ENCODE results near the gene RAB35.

Gene RAB35

DNA sequence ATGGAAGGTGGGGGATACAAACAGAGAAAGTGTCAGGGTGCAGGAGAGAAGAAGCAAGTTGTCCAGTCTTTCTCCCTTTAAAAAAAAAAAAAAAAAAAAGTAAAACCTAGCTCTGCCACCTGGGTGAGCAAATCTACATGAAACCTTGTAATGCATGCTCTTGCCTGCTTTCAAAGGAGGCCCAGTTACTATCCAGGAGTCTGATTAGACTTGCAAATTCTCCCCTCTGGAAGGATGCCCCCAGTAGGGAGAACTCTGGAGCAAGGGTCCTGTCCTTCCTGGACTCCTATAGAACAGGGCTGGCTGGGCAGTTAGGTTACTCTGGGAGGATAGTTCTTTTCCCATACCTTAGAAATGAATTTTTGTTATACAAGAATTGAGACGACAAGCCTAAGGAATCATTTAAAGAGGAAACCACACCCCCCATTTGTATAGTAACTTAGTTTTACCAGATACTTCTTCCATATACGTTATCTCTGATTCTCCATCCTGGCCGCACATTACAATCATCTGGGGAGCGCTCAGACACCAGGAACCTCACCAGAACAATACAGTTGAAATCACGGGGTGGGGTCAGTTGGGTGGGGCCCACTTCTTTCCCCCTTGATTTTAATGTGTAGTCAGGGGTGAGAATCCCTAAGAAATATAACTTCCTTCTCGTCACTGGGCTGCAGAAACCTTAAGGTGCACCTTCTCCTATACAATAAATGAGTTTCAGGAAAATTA is 30.5 kb downstream of the RAB35 start:
- DNase-seq = no peak

DNA sequence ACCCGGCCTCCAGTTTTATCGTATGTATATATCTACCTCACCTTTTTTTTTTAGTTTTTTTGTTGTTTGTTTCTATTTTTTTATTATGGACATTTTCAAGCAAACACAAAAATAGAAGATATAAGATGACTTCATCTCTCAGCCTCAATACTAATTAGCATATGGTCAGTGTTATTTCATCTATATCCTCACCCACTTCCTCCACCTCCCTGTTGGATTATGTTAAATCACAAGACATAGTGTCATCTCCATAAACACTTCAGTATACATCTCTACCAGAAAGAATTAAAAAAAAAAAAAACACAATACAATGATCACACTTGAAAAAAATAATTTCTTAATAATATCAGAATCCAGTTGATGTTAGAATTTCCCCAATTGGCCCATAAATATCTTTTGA is 34.9 kb downstream of the RAB35 start:
- no peak for DNase-seq

DNA sequence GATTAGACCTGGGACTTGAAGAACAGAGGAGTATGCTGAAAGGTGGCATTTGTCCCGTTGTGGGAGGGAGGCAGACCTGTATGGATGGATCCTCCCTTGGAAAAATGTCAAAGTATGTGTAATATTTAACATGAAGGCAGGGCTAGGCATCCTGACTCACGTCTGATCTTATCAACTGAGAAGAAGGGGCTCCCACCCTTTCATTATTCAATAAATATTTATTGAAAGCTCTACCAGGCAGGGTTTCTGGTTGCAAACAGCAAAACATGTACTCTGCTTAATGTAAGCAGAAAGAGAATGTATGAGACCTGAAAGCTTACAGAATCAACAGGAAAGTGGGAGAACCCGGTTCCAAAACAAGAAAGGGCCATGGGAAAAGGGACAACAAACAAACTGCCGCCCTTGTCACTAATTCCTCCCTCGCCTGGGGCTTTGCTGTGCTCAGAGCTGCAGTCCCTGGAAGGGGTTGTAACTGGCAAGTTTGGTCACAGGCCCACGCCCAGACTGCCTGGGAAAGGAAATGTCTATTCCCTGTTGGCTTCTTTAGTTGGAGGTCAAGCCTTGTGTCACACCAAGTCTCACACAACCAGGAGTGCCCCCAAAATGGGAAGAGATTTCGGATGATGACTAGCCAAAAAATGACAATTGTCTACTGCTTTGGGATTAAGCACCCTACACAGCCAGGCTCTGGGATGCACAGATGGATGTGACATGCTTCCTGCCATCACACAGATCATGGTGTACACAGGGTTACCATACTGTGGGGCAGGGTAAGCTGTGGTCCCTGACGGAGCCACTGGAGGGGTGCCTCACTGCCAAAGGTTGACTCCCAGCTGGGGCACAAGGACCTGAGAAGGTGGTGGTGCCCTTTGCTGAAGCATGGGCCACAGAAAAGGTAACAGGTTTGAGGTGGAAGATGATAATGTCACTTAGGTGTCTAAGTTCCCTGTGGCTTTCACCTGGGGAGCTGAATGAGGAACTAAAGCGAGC is 36.8 kb downstream of the RAB35 start:
- no peak for DNase-seq

DNA sequence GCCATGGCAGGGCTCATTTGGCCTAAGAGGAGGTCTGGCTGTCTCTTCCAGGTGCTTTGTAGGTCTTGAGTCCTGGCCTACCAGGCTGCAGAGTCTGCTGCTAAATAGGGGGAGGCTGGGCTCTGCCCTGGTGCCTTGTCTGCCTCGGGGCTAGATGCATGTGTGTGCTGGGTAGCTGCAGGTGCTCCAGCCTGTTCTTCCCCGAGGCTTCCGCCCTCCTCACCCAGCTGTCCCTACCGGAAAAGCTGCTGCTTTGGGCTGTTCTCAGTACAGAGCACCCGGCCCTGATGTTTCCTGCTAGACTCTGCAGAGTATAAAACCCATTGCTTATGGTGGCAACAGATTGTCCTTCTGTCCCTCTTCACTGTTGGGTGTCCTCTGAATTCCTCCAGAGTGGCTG is 37.7 kb downstream of the RAB35 start:
- no peak for DNase-seq

DNA sequence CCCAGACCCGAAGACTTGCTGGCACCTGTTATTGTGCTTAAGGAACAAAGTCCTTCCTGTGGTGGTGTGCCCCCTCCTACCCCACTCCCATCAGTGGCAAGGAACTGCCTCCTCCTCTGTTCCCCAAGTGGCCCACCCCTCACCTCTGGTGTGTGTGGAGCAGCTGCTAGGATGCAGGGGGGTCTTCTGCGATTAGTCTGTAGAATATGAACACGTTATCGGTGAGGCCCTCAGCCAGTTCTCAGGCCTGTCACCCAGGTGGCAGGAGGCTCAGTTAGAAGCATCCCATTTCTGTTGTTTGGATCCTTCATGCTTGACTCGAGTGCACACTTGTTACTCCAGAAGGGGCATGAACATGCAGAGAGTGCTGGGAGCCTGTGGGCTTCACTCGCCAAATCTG is 39.3 kb downstream of the RAB35 start:
- DNase-seq = no peak

DNA sequence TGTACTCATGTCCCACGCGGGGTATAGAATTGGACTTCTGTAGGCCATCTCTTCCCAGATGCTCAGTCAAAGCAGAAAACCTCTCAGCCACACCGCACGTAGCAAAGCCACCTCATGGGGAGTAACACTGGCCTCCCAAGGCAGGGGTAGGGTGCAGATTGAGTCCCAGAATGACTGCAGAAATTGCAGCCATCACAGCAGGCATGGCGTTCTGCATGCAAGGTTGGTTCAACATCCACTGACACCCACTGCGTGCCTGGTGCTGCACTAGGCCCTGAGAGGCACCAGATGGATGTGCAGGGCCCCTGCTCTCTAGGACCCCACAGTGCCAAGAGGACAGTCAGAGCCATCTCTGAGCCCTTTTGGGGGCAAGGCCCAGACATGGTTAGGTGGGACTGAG is 39.9 kb downstream of the RAB35 start:
- no peak for DNase-seq

DNA sequence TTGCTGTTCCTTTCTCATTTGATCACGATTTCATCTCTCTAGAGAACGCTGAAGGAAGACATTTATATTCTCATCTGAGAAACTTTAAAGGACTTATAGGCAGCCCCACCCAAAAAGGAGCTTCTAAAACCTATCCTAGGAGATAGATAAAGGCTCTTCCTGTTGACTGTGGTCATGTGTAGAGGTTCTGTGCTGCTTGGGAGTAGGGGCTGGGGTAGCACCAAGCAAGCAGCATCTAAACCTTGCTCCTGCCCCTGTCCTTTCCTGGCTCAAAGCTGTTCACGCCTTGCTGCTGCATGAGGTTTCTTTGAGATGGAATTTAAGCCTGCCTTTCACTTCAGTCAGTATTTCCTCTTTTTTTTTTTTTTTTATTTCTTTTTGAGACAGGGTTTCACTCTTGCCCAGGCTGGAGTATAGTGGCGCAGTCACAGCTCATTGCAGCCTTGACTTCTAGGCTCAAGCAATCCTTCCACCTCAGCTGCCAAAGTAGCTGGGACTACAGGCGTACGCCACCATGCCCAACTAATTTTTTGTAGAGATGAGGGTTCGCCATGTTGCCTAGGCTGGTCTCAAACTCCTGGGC is 41.4 kb downstream of the RAB35 start:
- no peak for DNase-seq

DNA sequence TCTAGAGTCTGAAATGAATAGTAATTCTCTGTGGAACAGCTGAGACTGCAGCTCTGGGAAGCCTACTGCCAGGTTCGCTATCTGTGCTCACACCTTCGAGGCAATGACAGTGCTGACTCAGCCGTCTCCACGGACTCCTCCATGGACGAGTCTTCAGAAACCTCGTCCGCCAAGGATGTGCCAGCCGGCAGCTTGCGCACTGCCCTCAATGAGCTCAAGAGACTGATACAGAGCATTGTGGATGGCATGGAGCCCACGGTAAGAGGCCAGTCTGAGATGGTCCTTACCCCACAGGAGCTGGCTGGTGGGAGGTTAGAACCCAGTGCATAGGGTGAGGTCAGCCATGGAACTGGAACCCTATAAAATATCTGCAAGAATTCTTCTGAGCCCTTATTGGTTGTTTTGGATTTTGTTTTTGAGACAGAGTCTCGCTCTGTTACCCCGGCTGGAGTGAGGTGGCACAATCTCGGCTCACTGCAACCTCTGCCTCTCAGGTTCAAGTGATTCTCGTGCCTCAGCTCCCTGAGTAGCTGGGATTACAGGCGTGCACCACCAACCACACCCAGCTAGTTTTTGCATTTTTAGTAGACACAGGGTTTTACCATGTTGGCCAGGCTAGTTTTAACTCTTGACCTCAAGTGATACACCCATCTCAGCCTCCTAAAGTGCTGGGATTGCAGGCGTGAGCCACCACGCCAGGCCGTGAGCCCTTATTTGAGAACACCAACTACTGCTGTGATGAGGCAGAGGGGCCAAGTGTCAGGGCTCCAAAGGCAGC is 43.9 kb downstream of the RAB35 start:
- no peak for DNase-seq

DNA sequence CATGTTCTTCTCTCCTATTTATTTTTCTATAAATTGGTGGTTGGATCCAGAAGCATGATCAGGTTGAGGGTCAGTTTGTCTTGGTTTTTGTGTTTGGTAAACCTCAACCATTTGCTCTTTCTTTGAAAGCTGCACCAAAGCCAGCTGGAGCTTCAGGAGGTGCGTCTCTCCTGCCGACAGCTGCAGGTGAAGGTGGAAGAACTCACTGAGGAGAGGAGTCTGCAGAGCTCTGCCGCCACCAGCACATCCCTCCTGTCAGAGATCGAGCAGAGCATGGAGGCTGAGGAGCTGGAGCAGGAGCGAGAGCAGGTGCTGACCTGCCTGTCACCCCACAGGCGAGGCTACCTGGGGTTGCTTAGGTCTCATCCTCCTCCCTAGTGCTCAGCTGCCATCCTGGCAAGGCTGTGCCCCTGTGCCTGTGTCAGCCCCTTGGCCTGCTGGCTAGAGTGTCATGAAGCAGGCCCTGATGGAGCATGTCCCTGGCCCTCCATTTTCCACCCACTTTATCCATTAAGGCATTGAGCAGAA is 45.0 kb downstream of the RAB35 start:
- DNase-seq = no peak

DNA sequence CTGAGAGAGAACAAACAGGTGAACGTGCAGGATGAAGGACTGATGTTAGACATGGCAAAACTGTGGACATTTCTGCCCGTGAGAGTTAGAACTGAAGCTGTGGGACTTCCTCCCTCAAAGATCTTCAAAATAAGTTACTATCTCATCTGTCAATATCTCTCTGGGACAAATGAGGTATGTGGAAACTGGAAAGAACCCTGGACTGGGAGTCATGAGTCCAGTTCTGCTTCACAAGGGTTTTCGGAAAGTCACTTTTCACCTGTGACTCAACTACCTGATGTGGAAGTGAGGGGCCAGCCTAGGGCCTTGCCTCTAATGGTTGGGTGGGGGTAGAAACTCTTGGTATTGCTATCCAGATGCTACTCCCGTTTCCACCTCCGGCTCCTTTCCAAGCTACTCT is 47.3 kb downstream of the RAB35 start:
- no peak for DNase-seq

DNA sequence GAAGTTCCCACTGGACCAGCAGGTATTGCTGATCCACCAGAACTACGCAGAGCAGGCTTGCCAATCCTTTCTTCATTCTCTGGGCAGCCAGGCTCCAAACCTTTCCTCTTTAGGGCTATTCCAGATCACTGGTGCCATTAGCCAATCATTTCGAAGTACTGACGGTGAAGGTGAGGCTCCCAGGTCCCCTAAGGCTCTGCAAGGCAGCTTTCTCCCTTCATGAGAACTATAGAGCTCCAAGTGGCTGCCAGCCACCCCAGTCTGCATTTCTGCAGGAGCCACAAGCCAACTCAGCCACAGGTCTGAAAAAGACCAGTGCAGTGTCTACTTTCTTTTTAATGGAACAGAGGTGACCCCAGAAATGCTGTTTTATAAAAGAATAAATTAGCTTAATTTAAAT is 48.7 kb downstream of the RAB35 start:
- no peak for DNase-seq

DNA sequence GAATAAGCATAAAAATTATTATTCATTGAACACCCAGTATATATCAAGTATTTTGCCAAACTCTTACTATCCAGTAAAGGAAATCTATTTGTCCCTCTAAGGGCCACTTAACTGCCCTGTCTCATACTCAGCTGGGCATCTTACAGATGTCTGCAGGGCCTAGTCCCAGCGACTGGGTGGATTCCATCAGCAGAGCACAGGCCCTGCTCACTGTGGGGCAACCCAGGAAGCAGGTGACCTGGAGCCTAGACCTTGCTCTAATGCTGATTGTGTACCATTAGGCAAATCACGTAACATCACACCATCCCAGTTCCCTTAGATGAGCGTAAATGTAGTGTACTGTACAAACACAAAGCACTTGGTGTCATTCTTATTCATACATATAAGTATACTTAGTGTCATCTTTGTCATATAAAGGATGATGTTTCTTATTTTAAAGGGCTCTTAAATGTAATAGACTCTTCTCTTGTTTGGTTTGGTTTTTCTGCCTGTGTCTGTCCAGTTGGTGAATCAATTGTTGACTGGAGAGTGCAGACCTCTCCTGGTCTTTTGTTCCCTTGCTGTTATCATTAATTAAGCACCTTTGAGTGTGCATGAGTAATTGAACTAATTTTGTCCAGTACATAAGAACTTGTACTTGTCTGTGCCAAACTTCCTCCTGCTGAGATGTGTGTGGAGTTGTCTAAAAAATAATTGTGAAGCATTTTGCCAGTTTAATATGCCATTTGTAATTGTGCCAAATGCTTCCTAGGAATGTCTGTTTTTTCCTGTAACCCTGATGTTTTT is 49.3 kb downstream of the RAB35 start:
- no peak for DNase-seq

DNA sequence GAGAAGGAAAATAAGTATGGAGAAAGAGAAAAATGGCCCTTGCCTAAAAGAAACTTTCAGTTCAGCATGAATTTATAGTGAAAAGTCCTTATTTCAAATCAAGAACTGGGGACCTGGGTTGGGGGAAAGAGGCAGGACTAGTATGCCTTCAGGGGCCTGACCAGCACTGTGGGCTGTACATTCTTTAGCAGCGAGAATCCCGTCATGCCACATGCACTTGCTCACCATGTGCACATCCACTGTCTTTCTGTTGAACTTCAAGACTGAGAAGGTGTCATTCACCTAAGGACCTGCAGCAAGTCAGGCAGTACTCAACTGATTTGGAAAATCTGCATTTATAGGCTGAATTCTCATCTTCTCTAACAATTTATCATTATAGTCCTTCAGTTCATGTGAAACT is 50.2 kb downstream of the RAB35 start:
- no peak for DNase-seq

DNA sequence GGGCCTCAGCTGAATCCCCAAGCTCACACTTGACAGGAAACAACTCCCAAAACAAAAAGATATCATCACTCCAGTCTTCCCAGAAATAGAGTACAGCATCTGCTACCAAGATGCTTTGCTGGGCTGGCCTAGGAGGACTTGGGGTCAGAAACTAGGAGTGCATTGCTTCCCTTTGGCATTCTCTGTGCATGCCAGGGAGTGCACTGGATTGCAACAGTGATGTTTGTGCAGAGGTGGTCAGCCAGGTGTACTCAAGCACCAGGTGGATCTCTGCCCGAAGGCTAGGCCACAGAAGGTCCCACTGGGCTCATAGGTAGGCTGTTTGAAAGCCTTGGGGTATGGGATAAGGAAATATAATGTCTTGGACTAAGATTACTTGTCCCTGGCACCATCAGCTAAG is 51.1 kb downstream of the RAB35 start:
- DNase-seq = no peak

DNA sequence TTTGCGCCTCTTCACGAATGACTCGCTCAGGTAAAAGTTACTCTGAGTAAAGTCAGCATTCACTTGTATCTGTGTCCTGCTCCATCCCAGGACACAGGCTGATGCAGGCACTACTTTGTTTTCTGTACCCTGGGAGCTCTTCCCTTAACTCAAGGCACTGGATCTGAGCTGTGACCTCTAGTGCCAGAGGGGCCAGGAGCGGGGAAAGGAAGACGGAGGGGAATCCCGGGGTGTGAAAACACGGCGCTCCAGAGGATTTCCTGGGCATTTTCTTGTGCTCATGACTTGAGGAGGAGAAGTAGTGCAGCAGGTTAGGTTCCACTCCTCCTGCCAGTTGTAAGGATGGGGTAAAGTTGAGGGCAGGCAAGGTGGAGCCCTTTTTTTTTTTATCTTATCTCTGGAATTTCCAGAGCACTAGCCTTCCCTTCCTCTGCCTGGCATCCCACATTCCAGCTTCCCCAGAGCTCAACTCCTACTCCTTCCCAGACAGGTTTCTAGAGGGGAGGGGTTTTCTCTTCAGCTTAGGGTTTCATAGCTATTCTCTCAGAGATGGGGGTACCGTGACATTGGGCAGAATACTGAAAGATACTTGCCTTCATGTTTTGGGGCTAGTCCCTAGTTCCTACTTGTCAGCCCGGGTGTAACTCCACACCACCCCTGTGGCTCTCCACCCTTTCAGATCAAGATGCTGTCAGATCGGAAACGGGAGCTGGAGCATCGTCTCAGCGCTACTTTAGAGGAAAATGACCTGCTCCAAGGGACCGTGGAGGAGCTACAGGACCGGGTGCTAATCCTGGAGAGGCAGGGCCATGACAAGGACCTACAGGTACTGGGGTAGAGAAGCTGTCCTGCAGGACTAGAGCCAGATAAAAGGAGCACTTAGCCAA is 52.3 kb downstream of the RAB35 start:
- no peak for DNase-seq

DNA sequence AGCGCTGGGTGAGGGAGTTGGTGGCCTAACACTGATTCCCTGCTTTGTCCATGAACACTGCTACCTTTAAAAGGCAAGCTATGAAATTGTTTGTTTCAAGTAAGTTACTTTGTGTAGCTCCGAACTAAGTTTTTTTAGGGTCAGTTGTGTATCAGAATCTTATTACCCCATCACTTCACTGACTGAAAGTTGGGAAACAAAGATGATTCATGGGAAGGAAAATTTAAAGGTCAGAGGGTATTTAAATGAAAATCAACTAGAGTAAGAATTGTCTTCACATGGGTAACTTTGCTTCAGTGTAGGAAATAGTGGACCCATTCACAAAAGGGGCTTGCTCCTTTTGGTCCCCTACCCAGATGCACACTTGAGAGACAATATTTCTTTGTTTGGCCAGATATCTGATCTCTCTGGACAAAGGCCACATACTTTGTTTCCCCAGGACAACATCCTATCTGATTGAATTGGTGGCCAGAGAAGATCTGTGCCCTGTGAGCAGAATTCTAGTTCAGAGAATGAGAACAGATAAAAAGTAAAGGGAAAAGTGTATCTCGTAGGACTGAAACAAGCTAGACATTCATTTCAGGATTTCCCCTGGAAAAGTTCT is 53.5 kb downstream of the RAB35 start:
- DNase-seq = no peak

DNA sequence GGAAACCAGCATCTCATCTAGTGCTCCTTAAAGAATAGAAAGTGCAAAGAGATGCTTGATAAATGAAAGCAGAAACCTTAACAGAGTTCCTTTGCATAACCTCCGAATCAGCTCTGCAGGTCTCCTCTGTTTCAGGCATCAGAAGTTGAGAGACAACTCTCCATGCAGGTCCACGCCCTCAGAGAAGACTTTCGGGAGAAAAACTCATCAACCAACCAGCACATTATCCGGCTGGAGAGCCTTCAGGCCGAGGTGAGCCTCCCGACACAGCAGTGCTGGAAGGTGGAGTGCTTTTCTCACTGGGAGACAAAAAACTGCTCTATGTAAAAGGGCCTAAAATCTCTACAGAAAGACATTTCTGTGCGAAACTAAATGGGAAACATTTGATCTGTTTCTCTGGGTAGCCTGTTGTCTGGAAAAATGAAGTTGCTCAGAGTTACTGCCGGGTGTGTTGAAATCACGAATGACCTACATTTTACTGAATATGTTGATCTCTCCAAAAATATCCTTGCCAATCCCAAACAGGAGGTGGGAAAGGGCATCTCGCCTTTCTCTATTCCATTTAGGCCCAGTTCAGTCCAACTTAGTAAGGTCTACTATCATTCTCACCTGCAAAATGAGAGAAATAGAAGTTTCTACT is 54.9 kb downstream of the RAB35 start:
- DNase-seq = no peak

DNA sequence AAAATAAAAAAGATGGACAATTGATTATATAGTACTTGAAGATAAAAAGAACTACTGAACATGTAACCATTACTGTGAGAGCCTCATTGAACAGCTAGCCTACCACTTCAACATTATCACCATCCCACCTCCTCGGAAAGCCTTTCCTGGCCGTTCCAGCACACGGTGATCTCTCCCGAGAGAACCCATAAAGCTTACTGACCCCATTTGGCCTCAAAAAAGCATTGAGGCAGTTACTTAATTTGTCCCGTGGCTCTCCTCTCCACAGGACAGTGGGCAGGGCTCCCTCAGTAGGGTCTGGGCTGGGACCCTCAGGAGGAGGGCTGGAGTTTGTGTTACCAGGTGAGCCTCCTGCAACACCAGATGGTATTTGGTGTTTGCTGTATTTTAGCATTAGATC is 55.8 kb downstream of the RAB35 start:
- no peak for DNase-seq

DNA sequence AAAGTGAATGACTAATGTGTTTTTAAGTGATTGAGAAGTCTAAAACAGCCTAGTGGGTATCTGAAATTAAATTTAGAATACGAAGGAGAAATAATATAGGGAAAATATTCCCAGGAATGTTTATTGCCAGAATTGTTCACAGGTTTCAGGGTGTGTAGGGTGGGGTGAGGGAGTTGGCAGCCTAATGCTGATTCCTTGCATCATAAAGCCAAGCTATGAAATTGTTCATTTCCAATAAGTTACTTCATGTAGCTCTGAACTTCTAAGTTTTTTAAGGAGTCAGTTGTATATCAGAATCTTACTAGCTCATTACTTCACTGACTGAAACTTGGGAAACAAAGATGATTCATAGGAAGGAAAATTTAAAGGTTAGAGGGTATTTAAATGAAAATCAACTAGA is 56.4 kb downstream of the RAB35 start:
- DNase-seq = no peak

DNA sequence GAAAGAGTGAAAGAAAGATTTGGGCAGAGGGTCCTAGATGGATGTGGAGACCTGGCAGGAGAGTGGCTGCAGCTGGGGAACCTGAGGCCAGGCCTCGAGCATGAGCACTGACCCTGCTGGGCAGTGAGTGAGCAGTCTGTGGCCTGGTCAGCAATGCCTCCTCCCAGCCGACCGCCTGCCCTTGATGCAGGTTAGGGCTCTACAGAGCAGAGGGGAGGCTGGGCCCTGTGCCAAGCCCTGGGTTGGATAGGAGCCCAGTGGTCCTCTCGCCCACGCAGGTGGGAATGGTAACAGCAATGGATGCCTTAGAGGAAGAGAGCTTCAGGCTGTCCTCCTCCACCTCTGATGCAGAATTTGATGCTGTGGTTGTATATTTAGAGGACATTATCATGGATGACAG is 59.8 kb downstream of the RAB35 start:
- DNase-seq = no peak
